Stimulated activated CD8-positive, alpha-beta memory T cell treated with anti-CD3 and anti-CD28 coated beads, Interleukin-7, amount 100 ng/mL, for 48 hours (primary cell): ENCODE measurements around the gene CDS2.

Experiments used
- DNase-seq, 2 donors: peaks; one replicate each; pipeline ENCODE4 v3.0.0-alpha.2; 2020; ENCODE audit warnings: low read depth in 1 of 2; ENCODE audit errors: extremely low read depth in 1 of 2

Gene CDS2

DNA sequence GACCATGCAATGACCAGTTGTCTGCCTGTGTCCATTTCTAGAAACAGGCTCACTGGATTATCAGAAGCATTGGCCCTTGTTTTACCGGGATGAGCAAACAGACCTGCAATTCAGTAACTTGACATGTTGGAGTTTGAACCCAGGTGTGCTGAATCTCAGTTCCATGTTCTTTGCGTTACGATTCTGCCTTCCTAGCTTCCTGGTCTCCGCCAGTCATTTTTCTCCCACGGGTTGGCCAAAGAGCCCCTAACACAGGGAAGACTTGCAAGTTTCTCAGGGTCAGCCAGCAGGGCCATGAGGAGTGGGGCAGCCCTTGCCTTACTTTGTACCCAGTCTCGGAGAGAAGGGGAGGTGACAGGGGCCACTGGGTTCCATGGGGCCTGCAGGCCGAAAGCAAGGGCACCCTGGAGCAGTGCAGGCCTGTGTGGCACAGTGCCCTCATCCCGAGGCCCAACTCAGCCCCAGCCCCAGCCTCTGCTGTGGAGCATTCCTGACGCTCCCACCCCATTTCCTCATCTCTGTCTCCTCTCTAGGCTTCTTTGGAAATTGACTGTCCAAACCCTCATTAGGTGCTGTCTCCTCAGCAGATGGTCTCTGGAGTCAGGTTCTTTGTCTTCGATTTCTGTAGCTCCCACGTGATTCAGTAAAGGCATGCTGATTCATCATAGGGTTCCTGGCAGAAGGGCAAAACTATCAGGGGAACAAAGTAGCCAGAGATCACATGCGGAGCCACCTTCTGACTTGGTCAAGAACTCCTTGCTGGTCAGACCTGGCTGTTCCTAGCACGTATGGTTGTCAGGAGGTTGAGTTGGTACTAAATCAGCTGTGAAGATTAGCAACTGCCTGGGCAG lies 23.6 kb downstream of the CDS2 start:
- DNase-seq = no peak

- DNase-seq = no peak
These were observed 26.3 kb downstream of the CDS2 start for GRCh38 chr20:5153152-5153467.

- no peak for DNase-seq
These were observed 27.1 kb downstream of the CDS2 start for GRCh38 chr20:5153612-5154542.

GRCh38 chr20:5154543-5154925 lies 27.7 kb downstream of the CDS2 start:
- DNase-seq = no peak

GRCh38 chr20:5155404-5155803 lies 28.6 kb downstream of the CDS2 start:
- no peak for DNase-seq

DNA sequence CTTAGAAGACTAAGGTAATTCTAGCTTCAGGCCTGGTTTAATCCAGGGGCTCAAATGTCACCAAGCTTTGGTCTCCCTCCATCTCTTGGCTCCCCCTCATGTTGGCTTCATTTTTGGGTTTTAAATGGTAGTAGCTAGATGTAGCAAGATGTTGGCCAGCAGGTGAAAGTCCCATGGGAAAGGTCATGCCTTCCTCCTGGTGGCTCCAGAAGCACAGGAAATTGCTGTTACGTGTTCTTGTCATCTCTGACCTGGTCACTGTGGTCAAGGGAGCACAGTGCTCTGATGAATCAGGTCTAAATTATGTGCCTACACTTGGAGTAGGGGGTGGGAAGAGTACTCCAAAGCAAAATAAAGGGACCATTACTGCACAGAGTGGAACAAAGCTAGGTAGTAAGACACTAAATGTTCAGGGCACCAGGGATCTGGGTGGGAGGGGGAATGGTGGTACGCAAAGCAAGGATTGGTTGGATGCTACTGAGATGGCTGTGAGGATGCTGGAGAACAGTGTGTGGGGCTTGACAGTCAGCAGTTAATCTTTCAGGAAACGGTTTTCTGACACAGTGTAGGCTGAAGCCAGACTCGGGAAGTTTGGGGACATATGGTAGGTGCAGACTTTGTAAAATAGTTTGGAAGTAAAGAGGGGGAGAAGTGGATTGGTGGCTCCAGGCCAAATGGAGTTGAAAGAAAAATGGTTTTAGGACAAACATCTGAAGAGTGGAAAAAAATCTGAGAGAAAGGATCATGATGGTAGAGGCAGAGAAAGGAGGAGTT lies 30.1 kb downstream of the CDS2 start:
- no peak for DNase-seq

- DNase-seq = no peak
These were observed 33.1 kb downstream of the CDS2 start for GRCh38 chr20:5159928-5160327.

GRCh38 chr20:5160882-5161281 lies 34.1 kb downstream of the CDS2 start:
- no peak for DNase-seq

- no peak for DNase-seq
These were observed 34.8 kb downstream of the CDS2 start for GRCh38 chr20:5161536-5162164.

DNA sequence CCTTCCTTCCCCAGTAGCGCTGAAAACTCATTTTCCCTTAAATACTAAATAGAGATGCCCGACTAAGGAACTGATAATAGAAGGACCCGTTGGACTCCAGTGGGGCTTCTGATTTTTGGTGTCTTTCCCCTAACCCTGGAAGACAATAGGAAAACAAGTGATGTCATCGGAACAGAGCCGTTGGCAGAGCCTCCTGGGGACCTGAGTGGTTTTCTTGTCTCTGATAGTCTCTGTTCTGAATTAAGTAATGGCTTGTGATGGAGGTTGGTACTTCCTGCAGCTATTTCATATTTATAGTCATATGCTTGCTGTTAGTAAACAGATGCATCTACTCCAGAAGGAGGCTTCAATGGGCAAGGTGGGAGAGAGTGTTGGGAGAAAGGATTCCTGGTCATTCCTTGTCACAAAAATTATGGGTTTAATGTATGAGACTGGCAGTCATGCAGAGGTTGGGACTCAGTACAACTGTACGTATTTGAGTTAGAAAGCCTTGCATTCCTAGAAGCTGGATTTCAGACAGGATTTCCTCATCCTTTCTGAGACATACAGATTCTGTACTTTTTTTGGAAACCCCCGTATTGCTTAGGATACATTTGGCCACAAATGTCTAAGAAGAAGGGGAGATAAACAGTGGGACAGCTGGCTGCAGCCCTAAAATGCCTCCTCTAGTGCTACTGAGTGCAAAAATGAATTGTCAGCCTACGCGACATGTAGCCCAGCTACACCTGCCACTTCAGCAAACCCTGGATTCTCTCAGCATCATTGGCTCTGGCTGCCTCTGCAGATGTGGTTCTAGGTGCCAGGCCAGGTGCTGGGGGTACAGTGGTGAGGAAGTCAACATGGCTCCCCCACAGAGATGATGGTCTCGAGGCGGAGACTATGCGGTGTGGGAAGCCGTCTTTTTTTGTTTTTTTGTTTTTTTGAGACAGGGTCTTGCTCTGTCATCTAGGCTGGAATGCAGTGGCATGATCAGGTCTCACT lies 38.1 kb downstream of the CDS2 start:
- DNase-seq = no peak

- no peak for DNase-seq
These were observed 42.0 kb downstream of the CDS2 start for GRCh38 chr20:5168651-5169396.

DNA sequence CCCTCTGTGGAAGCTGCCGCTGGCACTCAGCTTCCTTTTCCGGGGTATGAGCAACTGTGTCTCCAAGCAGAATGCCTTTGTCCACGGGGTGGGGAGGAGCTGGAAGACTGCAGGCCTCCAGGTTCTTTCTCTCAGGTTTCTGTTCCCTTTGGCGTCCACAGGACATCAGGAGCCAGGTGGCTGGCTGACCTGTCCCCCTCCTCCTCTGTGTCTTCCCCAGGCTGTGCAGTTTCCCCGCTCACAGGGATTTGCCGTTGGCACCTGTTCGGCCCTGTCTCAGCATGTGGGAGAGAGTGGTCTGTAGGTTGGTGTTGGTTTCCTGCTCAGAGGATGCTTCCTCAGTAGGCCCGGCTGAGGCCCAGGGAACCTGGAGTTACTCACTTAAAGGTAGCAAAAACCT lies 43.5 kb downstream of the CDS2 start:
- no peak for DNase-seq

DNA sequence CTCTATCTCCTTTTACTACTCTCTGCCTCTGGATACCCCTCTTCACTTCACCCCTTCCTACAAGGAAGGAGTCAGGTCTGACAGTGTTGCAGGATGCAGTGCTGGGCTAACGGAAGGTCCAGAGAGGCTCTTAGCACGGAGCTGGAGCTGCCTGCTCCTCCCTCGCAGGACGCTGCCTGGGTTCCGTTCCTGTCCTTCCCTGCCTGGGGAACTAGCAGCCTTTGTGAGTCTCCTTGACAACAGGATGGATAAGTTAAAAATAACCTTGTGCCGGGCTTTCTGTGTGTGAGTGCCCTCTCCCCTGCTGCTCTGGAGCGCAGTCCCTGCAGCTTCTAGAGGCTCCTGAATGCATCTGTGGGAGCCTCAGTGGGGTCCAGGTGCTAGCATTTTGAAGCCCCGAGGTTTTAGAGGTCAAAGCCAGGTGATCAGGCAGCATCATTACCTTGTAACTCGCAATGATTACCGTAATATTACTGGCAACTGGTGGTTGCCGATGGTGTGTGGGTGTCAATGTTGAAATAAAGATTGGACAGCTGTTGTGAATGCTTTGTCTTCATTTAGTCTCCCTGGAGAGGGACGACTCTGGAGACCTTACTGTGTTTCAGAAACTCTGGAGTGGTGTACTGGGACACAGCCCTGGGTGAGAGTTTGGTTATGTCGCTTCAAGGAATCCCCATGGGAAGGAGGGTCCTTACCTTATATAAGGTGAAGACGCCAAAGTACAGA lies 44.4 kb downstream of the CDS2 start:
- no peak for DNase-seq

DNA sequence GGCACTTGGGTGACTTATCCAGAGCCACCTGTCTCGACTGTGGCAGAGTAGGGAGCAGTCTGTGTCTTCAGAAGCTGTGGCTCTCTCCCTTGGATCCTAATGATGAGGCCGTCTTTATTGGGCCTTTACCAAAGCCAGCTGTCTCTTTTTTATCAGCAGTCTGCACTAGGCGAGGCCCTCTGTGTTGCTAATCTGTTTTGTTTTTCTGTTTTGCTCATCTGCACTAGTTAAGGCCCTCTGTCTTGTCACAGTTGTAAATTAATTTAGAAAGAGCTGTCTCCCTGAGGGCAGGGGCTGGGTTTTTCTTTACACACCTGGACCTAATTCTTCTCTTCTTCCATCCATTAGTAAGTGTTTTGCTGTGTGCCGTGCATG lies 45.0 kb downstream of the CDS2 start:
- no peak for DNase-seq

DNA sequence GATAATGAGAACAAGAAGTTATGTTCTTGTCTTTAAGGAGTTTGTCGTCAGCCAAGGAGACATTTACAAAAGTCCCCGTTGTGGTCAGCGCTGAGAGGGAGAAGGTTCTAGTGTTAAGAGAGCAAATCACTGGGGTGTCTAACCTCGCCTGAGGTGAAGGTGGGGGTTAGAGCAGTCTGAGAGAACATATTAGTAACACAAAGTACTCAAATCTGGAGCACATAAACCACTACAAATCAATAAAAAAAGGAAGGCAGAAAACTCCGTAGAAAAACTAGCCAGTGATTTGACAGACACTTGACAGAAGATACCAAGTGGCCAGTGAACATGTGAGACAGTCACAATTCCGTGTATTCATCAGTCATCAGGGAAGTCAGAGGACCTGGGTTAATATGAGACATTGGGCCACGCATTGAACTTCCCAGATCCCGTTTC lies 45.4 kb downstream of the CDS2 start:
- no peak for DNase-seq

DNA sequence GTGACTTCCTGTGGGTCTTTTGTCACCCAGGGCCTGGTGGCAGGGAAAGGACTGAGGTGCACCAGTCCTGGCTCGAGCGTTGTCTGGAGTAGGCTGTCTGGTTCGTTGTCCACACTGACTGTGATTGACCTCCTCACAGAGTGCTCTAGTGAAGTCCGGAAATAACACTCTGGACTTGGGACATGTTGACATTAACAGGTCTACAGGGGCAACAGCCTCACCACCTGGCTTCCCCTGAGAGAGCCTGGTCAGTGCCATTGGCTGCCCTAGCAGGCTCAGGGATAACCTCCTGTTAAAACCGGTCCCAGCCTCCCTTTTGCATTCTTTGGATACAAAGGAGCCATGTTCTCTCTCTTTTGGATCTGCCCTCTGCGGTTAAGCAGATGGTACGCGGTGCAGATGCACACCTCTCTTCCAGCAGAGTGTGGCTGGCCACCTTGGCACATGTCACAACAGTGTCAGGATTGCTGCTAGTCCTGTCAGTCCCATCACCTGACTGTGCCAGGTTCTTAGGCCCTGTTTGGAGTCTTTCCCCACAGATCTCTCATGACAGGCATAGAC lies 46.2 kb downstream of the CDS2 start:
- no peak for DNase-seq

DNA sequence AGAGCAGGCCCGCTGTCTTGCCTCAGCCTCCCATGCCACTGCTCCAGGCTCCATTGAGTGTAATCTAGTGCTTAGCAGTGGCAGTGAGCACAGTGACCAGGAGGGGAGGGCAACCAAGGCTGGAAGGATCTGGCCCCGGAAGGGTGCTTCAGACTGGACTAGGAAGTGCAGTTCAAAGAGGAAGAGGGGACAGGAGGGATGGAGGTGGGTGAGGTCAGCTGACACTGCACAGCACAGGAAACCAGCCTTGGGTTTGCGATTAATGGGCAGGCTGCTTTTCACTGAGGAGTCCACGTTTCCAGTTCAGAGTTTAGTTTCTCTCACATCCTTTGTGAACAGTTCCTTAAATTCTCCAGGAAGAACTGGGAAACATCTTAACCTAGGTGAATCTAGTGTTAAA lies 46.9 kb downstream of the CDS2 start:
- DNase-seq = no peak

GRCh38 chr20:5177071-5177470 lies 50.3 kb downstream of the CDS2 start:
- DNase-seq = no peak
